ENCODE results near the gene CCDC87.
"Not testable (repeated sequence)": the region's sequence is repeated elsewhere in the genome, so short reads cannot be mapped to it uniquely, and the experiment has no call there.

CCDC87 gene

GRCh38 chr11:66592457-66593302, at the start of gene CCDC87, which contains the start of gene CCS:
Gene CCDC87, minus strand, starts transcription at chr11:66593063. Its CDS starts 48 bp downstream, at chr11:66593015.
Gene CCS, plus strand, starts transcription at chr11:66593185. Its CDS starts 77 bp downstream, at chr11:66593262.
- Histone ChIP-seq H3K9me3 (ENCODE audit: control insufficient read depth, low read depth, low read length) (no peaks in the 10 kb centered on the region), H3K4me3 (ENCODE audit: low read length) (peak within 1 kb of the TSS; percentile 75), H3K27ac (ENCODE audit: low read length) (no peak within 1 kb of the TSS), H3K4me1 (ENCODE audit: control insufficient read depth, low read depth, low read length) (peaks cover 13% of the 10 kb centered on the region), H3K36me3 (ENCODE audit: control insufficient read depth, low read depth, low read length) (no peaks in the 10 kb centered on the region), H3K27me3 (ENCODE audit: control insufficient read depth, insufficient read depth, low read length) (no peaks in the 10 kb centered on the region), H3K9ac (ENCODE audit: low read length) (peak within 1 kb of the TSS; percentile 63)

- no peaks in the 10 kb centered on the region for H3K9me3 ChIP-seq (ENCODE audit: control insufficient read depth, low read depth, low read length)
- H3K4me1 ChIP-seq (ENCODE audit: control insufficient read depth, low read depth, low read length) = peaks cover 36% of the 10 kb centered on the region
- peaks cover 70% of the 10 kb centered on the region for H3K36me3 ChIP-seq (ENCODE audit: control insufficient read depth, low read depth, low read length)
- no peak overlapping the region for H3K27ac ChIP-seq (ENCODE audit: low read length)
- H3K4me3 ChIP-seq (ENCODE audit: low read length) = peak overlapping the region; percentile 100
- H3K9ac ChIP-seq (ENCODE audit: low read length) = peak overlapping the region; percentile 10
- H3K27me3 ChIP-seq (ENCODE audit: control insufficient read depth, insufficient read depth, low read length) = no peaks in the 10 kb centered on the region
Observed at GRCh38 chr11:66641834-66642233, 49.0 kb upstream of the CCDC87 start.

GRCh38 chr11:66639814-66640340, 47.0 kb upstream of the CCDC87 start:
- not testable (repeated sequence) for H3K9me3 ChIP-seq (ENCODE audit: control insufficient read depth, low read depth, low read length); H3K27ac ChIP-seq (ENCODE audit: low read length); H3K27me3 ChIP-seq (ENCODE audit: control insufficient read depth, insufficient read depth, low read length)
- Histone ChIP-seq H3K4me3 (ENCODE audit: low read length) (peak overlapping the region; percentile 100), H3K36me3 (ENCODE audit: control insufficient read depth, low read depth, low read length) (peaks cover 50% of the 10 kb centered on the region), H3K9ac (ENCODE audit: low read length) (peak overlapping the region; percentile 100), H3K4me1 (ENCODE audit: control insufficient read depth, low read depth, low read length) (peaks cover 36% of the 10 kb centered on the region)

GRCh38 chr11:66639066-66639813, 46.4 kb upstream of the CCDC87 start:
- Histone ChIP-seq H3K9me3 (ENCODE audit: control insufficient read depth, low read depth, low read length) (no peaks in the 10 kb centered on the region), H3K36me3 (ENCODE audit: control insufficient read depth, low read depth, low read length) (peaks cover 44% of the 10 kb centered on the region), H3K27me3 (ENCODE audit: control insufficient read depth, insufficient read depth, low read length) (no peaks in the 10 kb centered on the region), H3K9ac (ENCODE audit: low read length) (peak overlapping the region; percentile 100), H3K27ac (ENCODE audit: low read length) (peak overlapping the region; percentile 97), H3K4me1 (ENCODE audit: control insufficient read depth, low read depth, low read length) (peaks cover 36% of the 10 kb centered on the region), H3K4me3 (ENCODE audit: low read length) (peak overlapping the region; percentile 100)

- Histone ChIP-seq H3K4me1 (ENCODE audit: control insufficient read depth, low read depth, low read length) (peaks cover 36% of the 10 kb centered on the region), H3K4me3 (ENCODE audit: low read length) (peak within 1 kb of the TSS; percentile 100), H3K36me3 (ENCODE audit: control insufficient read depth, low read depth, low read length) (peaks cover 38% of the 10 kb centered on the region), H3K9ac (ENCODE audit: low read length) (peak within 1 kb of the TSS; percentile 100), H3K9me3 (ENCODE audit: control insufficient read depth, low read depth, low read length) (no peaks in the 10 kb centered on the region), H3K27me3 (ENCODE audit: control insufficient read depth, insufficient read depth, low read length) (no peaks in the 10 kb centered on the region), H3K27ac (ENCODE audit: low read length) (peak within 1 kb of the TSS; percentile 97)
Observed at GRCh38 chr11:66638177-66639065, 45.6 kb upstream of the CCDC87 start, which contains the start of gene RBM4. Gene RBM4, plus strand, starts transcription at chr11:66638703. Its CDS starts 1,009 bp downstream, at chr11:66639712.

GRCh38 chr11:66637557-66638176, 44.8 kb upstream of the CCDC87 start:
- H3K9me3 ChIP-seq (ENCODE audit: control insufficient read depth, low read depth, low read length) = no peaks in the 10 kb centered on the region
- no peaks in the 10 kb centered on the region for H3K27me3 ChIP-seq (ENCODE audit: control insufficient read depth, insufficient read depth, low read length)
- H3K36me3 ChIP-seq (ENCODE audit: control insufficient read depth, low read depth, low read length) = peaks cover 32% of the 10 kb centered on the region
- peak overlapping the region; percentile 94 for H3K27ac ChIP-seq (ENCODE audit: low read length)
- peaks cover 36% of the 10 kb centered on the region for H3K4me1 ChIP-seq (ENCODE audit: control insufficient read depth, low read depth, low read length)
- H3K9ac ChIP-seq (ENCODE audit: low read length) = peak overlapping the region; percentile 100
- H3K4me3 ChIP-seq (ENCODE audit: low read length) = peak overlapping the region; percentile 68

- no peak overlapping the region for H3K9ac ChIP-seq (ENCODE audit: low read length)
- H3K27ac ChIP-seq (ENCODE audit: low read length) = no peak overlapping the region
- H3K4me1 ChIP-seq (ENCODE audit: control insufficient read depth, low read depth, low read length) = peaks cover 26% of the 10 kb centered on the region
- H3K4me3 ChIP-seq (ENCODE audit: low read length) = no peak overlapping the region
- peaks cover 21% of the 10 kb centered on the region for H3K36me3 ChIP-seq (ENCODE audit: control insufficient read depth, low read depth, low read length)
- no peaks in the 10 kb centered on the region for H3K9me3 ChIP-seq (ENCODE audit: control insufficient read depth, low read depth, low read length)
- H3K27me3 ChIP-seq (ENCODE audit: control insufficient read depth, insufficient read depth, low read length) = no peaks in the 10 kb centered on the region
Observed at GRCh38 chr11:66636411-66636810, 43.5 kb upstream of the CCDC87 start.

- Histone ChIP-seq H3K27me3 (ENCODE audit: control insufficient read depth, insufficient read depth, low read length) (no peaks in the 10 kb centered on the region), H3K4me3 (ENCODE audit: low read length) (no peak overlapping the region), H3K27ac (ENCODE audit: low read length) (no peak overlapping the region), H3K9ac (ENCODE audit: low read length) (no peak overlapping the region), H3K9me3 (ENCODE audit: control insufficient read depth, low read depth, low read length) (no peaks in the 10 kb centered on the region), H3K4me1 (ENCODE audit: control insufficient read depth, low read depth, low read length) (peaks cover 8% of the 10 kb centered on the region), H3K36me3 (ENCODE audit: control insufficient read depth, low read depth, low read length) (peaks cover 28% of the 10 kb centered on the region)
Observed at GRCh38 chr11:66632952-66633351, 40.1 kb upstream of the CCDC87 start.

GRCh38 chr11:66631883-66632282, 39.0 kb upstream of the CCDC87 start:
- Histone ChIP-seq H3K4me3 (ENCODE audit: low read length) (no peak overlapping the region), H3K9me3 (ENCODE audit: control insufficient read depth, low read depth, low read length) (no peaks in the 10 kb centered on the region), H3K27me3 (ENCODE audit: control insufficient read depth, insufficient read depth, low read length) (no peaks in the 10 kb centered on the region), H3K27ac (ENCODE audit: low read length) (no peak overlapping the region), H3K36me3 (ENCODE audit: control insufficient read depth, low read depth, low read length) (peaks cover 39% of the 10 kb centered on the region), H3K9ac (ENCODE audit: low read length) (no peak overlapping the region), H3K4me1 (ENCODE audit: control insufficient read depth, low read depth, low read length) (no peaks in the 10 kb centered on the region)

GRCh38 chr11:66629356-66629755, 36.5 kb upstream of the CCDC87 start:
- H3K36me3 ChIP-seq (ENCODE audit: control insufficient read depth, low read depth, low read length) = peaks cover 62% of the 10 kb centered on the region

More at GRCh38 chr11:66629356-66629755, 36.5 kb upstream of the CCDC87 start:
- no peaks in the 10 kb centered on the region for H3K4me1 ChIP-seq (ENCODE audit: control insufficient read depth, low read depth, low read length)
- H3K4me3 ChIP-seq (ENCODE audit: low read length) = no peak overlapping the region
- no peaks in the 10 kb centered on the region for H3K27me3 ChIP-seq (ENCODE audit: control insufficient read depth, insufficient read depth, low read length)
- no peaks in the 10 kb centered on the region for H3K9me3 ChIP-seq (ENCODE audit: control insufficient read depth, low read depth, low read length)
- H3K27ac ChIP-seq (ENCODE audit: low read length) = no peak overlapping the region
- no peak overlapping the region for H3K9ac ChIP-seq (ENCODE audit: low read length)

All from iPS-18a (cell line).